Hematopoietic multipotent progenitor cell treated with erythropoietin and hydrocortisone succinate and interleukin-3 and kit ligand, for 4 days (in vitro differentiated cells): ENCODE data around the gene BHMT2.
A peak's percentile ranks its signal among the peaks of the same experiment; 100 is the strongest.

ENCODE experiments used
- DNase-seq: peaks from one replicate; pipeline ENCODE4 v3.0.0-alpha.2; 2015

Gene BHMT2

DNA sequence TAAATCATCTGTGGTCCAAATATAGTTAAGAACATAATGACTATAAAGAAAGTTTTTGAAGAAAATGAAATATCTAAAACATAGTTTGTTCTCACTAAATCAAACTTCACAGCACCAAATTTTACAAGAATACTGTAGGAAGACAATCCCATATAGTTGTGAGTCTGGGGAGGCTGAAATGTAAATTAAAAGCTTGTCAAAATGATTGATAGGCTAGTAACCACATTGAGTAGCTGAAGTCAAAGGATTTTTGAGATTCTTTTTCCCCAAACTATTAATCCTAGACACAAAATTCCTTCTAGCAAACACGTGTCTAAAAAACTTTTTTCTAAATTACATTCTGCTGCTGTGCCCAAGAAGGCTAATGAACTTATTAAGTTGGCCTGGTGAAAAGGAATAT, 55.0 kb downstream of the BHMT2 start:
- DNase-seq = no peak

DNA sequence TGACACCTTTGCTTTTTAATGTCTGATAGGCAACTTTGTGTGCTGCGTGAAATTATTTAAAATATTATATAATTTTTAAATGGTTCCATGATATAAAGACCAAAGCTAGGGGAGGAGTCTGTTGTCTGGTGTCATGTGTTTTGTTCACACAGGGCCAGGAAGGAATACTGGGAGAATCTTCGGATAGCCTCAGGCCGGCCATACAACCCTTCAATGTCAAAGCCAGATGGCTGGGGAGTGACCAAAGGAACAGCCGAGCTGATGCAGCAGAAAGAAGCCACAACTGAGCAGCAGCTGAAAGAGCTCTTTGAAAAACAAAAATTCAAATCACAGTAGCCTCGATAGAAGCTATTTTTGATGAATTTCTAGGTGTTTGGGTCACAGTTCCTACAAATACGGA, 61.2 kb downstream of the BHMT2 start:
- DNase-seq = no peak

DNA sequence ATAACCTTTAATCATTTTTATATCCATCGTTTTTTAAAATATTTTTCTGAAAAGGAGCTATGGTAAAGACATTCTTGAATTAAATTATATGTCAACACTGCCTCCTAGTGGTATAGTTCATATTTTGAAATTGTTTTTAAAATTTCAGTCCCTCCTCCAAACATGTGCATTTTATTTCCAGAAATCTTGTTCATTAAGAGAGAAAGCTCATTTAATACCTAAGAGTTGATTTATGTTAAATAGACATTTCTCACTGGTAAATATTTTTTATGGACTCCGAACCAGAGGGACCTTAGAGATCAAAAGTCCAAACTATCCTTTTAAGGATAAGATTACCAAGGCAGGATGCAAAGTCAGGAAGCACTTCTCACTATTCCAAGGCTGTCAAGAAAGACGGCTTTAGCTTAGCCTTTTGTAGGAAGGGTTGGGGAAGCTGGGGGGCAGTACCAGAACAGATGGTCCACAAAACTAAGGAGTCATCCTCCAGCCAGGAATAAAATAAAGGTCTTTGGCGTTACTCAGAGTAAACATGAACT, 63.6 kb downstream of the BHMT2 start:
- peak; percentile 84 for DNase-seq

DNA sequence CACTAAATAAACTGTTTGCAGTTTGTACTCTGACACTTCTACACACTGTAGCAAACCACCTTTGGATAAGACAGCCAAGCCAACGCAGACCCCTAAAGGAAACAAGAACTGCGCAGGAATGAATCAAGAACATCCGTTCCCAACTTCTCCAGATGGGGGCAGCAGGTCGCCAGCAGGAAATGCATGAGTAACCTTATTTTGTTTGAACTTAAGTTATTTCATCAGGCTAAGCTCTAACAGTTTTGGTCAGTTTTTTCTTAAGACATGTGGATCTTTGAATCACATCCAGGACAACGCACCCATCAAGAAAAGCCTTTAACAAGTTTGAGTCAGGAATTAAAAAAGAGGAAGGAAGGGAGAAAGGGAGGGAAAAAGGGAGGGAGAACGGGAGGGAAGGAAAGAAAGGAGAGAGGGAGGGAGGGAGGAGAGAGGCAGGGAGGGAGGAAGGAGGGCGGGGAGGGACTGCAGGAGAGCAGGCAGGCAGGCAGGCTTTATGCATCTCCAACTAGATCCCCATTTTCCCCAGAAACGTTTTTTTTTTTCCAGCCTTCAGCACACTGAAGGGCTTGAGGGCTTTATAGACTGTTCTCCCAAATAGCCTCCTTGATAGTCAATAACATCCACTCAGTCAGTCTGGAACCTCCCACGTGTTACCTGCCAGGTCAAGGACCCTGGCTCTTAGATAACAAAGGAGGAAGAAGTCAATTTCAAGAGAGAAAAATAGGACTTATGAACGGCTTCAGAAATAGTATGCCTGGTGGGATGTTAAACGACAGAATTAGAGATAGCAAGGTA, 64.3 kb downstream of the BHMT2 start:
- DNase-seq = peak; percentile 90

DNA sequence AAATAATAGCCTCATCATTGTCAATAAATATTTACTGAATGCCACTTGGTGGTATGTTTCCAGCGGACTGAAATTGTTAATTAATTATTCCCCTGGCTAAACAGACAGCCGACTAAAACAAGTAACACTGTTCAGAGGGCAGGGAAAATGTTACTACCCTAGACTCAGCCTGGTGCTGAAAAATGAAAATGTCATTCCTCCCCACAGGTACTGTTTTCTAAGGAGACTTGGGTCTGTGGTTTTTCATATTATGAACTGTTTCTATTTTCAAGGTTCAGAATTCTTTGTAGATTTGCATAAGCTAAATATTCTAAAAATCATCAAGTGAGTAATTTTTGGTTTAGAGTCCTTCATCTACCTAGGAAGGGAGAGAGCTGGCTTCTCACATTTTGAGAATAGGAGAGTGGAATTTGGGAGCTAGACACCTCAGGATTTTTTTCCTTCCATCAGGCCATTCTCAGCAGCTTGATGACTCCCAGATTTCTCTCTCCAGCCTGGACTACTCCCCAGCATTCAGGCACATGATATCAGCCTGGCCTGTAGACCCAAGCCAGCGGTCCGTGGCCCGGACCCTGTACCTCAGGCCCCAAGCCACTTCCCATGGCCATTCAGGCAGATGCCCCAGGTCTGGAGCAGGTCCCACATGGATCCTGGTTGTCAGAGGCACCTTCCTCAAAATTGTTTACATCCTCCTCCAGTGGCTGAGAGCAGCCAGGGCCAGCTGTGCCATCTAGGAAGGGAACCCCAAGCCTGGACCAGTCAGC, 66.4 kb downstream of the BHMT2 start:
- DNase-seq = no peak

DNA sequence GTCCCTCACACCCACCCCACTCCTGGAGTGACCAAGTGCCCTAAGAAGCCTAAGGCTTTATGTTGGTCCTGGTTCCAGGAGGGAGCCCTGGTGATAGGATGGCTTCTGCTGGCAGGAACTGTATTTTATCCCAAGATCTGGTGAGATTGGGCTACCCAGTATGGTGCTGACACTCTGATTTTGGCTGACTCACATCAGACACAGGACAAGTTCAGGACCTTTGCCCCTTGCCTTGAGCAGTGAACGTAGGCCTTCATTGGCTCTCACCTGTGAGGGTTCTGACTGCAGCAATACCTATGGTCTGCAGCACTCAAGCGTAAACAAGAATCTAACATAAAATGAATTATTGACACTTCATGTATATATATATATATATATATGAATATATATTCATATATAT, 67.1 kb downstream of the BHMT2 start:
- DNase-seq = no peak
